ENCODE measurements around the gene MSMO1.
"Not testable (repeated sequence)": the region's sequence is repeated elsewhere in the genome, so short reads cannot be mapped to it uniquely, and the experiment has no call there.

The MSMO1 gene

DNA sequence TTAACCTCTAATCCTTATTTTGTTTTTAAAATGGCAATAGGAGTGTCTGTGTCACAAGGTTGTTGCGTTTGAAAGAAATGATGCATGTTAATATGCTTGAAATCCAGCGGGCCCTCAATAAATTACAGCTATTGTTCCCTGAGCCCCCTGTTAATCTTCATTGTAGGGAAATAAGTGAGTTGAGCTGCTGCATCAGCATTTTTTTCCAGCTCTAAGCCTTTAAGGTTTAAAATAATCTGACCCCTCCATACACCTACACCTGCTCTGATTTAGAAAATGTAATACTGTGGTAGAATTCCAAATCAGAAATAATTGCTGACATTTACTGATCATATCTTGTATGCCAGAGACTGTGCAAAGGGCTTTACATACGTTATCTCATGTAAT is 2.6 kb upstream of the MSMO1 start:
- no peak for DNase-seq (ENCODE audit: low read depth)

DNA sequence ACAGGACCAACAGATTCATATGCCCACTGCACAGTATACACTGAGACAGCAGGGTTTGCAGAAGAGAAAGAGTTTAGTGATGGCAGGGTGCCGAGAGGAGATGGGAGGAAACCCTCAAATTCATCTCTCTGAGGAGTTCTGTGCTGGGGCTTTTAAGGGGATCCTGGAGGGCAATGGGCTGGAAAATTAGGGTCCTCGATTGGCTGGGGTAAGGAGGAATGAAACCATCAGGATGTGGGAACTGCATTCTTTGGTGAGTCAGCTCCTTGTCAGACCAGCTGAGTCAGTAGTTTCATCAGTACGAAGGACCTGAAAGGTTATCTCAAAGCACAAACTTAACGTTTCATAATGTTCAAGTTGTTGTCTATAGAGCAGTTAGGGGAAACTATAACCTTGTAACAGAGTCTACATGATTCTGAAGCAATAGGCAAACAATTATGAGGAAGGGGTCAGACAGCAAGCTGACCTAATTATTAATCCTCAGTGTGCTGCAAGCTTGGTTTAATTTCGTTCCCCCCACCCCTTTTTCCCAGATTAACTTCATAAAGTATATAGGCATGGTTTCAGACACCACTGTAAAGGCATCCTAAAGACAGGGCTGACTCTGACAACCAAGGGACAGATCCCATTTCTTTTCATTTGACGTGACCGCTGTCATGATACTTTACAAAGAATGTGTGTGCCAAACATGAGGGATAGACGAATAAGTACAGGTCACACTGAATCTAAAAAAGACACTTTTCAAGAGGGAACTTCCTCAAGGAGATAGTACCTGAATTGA is 1.5 kb upstream of the MSMO1 start:
- DNase-seq (ENCODE audit: low read depth) = no peak

DNA sequence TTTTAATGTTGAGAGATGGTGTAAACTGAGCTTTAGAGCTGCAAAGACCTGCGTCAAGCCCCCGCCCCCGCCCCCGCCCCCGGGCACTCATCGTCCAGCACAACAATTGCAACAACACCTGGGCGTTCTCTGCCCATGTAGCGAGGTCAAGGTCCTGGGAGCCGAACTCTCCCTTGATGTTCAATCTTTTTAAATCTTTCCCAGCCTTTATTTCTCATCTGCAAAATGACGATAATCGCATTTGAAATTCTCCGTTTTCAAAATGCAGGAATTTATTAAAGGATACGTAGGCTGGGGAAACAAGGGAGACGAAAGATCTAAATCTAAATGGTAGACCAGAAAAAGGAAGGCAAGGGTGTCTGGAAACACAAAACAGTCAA is 648 bp upstream of the MSMO1 start:
- no peak for DNase-seq (ENCODE audit: low read depth)

DNA sequence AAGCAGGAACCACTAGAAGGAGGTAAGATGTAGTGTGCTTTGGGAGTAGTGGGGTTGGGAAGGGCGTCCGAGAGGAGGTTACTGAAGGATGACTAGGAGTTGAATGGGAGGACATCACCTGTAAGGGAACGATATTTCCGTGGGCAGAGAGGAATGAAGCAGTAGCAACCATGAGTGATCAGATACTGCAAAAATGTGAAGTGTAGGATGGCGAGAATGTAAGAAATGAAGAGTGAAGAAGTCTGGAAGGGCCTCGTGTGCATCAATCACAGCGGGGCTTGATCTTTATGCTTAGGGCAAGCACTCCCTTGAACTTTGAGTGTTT is 594 bp downstream of the MSMO1 start:
- no peak for DNase-seq (ENCODE audit: low read depth)

DNA sequence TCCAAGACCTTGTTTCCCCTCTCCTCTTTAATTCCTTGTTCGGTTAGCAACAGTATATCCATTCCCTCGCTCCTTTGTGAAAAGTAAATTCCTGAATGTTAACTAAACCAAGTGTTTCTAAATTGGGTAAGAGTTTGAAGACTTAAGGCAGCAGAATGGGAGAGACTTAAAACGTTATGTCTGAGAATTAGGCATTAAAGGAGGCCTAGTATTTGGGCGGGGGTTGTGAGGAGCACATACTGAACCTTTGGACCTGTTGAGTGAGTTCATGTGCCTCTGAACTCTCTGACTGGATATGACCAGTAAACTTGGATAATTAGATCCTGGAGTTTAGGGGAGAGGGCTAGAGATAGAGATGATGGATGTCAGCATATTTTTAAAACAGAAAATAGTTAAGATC is 1.2 kb downstream of the MSMO1 start:
- no peak for DNase-seq (ENCODE audit: low read depth)

DNA sequence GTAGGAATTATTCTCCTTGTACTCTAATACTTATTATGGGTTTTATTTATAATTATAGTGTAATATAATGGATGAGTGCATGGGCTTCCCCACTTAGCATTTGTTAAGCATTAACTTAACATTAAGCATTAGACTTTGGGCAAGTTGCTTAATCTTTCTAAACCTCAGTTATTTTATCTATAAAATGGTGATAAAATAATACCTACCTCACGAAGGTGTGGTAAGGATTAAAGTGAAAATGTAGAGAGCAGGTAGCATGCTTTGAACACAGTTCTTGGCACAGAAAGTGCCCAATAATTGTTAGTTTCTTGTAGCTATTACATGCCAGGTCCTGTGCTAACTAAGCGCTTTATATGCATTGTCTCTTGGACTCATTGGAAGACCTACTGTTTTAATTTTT is 2.6 kb downstream of the MSMO1 start:
- no peak for DNase-seq (ENCODE audit: low read depth)

DNA sequence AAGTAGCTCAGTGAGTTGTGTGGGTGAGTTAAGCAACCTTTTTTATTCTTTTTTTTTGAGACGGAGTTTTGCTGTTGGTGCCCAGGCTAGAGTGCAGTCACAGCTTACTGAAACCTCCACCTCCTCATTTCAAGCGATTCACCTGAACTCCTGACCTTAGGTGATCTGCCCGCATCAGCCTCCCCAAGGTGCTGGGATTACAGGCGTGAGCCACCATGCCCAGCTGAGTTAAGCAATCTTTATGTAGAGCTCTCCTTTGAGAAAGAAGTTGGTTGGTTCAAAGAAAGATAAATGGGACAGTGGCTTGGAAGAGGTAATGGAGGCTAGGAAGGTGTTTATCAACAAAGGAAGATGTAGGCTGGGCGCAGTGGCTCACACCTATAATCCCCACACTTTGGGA is 3.2 kb downstream of the MSMO1 start:
- DNase-seq (ENCODE audit: low read depth) = no peak

DNA sequence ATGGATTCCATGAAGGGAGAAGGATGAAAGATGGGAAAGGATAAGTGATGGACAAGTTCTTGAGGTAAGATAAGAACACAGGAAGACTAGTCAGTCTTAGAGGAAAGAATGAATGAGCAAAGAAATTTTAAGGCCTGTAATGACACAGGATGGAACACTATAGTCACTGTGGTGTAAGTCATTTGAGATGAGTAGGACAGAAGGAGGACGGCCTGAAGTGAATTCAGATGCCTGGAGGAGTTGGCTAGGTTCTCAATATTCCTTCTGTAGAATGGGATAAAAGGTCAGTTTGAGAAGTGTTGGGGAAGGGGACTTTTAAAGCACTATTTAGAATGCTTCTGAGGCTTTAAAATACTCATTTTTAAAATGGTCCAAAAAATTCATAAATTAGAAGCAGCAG is 3.9 kb downstream of the MSMO1 start:
- DNase-seq (ENCODE audit: low read depth) = no peak

DNA sequence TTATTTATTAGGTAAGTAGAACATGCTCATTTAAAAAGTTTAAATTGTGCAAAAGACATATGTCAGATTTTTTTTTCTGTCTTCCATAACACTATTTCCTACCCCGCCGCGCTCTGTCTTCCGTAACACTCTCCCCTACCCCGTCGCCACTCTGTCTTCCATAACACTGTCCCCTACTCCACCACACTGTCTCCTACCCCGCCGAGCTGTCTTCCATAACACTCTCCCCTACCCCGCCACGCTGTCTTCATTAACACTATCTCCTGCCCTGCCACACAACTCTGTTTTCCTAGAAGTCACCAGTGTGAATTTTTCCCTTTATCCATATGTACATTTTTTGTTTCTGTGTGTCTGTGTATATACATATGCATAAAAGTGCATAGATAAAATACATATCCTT is 4.4 kb downstream of the MSMO1 start:
- DNase-seq (ENCODE audit: low read depth) = no peak

DNA sequence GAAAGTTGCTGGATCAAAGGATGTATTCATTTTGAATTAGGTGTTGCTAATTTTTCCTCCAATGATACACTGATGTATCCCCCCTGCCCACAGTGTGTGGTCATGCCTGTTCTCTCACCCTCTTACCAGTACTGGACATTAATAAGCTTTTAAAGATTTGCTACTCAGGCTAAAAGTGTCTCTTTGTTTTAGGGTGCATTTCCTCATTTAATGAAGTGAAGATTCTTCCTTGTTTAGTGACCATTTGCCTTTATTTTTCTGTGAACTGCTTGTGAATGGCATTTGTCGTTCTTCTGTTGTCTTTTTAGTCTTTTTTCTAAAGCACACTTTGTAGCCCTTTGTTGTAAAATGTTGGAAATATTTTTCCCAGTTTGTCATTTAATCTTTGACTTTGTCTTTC is 5.0 kb downstream of the MSMO1 start:
- DNase-seq (ENCODE audit: low read depth) = no peak

DNA sequence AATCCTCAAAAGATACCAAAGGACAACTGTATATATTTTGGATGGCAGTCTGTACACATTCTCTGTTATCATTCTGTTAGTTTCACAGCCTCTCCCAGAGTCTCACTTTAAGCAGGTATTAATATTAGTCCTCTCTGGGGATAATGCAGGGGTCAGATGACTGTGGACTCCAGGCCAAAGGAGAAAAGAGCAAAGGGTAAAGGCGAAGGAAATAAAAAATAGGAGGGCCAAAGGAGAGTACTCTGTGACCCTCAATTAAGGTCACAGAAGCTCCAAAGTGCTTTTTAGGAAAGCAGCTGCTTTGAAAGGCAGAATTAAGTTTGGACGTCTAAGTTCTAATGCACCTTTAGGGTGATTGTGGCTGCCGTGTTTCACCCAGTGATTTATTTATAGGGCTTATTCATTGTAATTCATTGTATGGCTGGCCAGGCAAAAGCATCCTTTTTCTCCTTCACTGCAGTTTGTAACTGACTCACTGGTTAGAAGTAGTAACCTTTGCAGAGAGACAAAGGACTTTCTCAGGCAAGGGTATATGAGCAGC is 7.8 kb downstream of the MSMO1 start:
- no peak for DNase-seq (ENCODE audit: low read depth)

DNA sequence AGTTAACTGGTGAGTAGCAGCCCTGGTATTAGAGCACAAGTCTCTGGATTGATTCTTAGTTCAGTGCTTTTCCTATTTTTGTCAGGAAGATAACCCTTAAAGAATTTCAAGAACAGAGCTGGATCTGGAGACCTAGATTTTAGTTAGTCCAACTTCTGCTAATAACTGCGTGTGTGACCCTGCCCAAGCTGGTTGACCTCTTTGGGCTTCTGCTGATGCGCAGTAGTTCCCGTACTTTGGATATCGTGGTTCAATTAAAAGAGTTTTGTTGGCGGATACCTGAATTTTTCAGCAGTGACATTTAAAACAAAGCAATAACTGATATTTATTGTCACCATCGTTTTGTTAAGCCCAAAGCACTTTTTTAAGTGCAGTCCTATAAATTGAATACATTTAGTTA is 9.3 kb downstream of the MSMO1 start:
- DNase-seq (ENCODE audit: low read depth) = no peak

DNA sequence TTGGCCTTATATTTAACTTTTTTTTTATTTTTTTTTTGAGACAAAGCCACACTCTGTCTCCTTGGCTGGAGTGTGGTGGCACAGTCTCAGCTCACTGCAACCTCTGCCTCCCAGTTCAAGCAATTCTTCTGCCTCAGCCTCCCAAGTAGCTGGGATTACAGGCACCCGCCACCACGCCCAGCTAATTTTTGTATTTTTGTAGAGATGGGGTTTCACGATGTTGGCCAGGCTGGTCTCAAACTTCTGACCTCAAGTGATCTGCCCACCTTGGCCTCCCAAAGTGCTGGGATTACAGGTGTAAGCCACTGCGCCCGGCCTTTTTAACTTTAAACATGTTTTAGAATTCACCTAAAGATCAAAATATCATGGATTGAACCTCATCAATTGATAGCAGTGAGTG is 14.9 kb downstream of the MSMO1 start:
- DNase-seq (ENCODE audit: low read depth) = not testable (repeated sequence)

DNA sequence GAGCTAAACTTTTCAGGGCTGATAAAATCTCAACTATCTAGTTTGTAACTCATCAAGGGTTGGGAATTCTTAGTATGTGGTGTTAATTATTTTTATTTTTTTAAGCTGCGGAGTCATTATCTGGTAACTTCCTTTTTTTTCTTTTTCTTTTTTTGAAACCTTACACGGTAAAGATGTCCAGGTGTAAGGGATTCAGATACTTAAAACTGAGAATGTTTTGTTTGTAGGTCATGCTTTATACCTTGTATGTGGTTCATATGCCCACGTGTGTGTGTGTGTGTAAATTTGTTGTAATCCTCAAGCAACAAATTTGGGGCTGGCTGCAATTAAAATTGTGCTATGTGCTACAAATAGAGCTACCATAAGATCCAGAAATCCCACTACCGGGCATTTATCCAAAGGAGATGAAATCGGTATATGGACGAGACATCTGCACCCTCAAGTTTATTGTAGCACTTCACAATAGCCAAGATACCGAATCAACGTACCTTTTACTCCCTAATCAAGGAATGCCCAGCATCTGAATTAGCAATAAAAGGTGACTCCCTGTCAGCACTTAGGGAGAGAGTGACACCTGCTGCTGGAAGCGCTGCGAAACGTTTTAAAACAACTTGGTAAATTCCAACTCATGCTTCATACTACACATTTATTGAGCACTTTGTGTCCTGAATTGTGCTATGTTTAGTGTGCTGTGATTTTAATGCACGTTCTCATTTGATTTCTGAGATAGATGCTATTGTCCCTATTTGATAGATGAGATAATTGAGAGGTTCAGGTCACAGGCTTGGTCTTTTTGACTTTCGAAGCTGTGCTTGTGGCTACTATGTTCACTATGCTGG is 16.1 kb downstream of the MSMO1 start:
- no peak for DNase-seq (ENCODE audit: low read depth)

DNA sequence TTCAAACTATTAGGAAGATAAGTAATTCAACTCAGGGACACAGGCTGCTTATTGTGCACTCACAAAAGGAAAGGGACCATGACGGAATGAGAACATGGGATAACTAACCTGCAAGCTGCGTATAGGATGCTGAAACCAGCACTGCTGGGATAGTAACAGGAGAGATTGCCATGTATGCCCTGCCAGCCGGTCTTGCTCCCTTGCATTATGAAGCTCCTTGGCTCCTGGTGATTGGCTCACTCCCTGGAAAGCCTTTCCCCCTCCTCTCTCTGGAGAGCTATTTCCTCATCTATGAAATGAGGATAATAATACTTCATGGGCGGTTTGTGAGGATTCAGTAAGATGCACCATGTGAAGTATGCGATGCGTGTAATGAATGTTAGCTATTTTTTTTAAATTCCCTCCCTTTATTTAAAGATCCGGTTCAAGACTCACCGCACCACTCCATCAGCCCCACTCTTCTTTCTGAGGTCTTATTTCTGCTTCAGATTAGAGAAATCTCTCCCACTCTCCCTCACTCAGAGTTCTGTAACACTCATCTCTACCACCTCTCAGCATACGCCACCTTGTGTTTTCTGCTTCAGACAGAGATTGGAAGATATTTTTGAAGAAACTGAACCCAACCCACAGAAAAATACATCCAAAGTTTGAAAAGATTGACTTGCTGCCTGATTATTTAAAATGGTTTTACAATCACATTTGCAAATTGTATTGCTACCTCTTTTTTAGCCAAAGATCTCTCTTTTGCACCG is 18.4 kb downstream of the MSMO1 start:
- DNase-seq (ENCODE audit: low read depth) = no peak

DNA sequence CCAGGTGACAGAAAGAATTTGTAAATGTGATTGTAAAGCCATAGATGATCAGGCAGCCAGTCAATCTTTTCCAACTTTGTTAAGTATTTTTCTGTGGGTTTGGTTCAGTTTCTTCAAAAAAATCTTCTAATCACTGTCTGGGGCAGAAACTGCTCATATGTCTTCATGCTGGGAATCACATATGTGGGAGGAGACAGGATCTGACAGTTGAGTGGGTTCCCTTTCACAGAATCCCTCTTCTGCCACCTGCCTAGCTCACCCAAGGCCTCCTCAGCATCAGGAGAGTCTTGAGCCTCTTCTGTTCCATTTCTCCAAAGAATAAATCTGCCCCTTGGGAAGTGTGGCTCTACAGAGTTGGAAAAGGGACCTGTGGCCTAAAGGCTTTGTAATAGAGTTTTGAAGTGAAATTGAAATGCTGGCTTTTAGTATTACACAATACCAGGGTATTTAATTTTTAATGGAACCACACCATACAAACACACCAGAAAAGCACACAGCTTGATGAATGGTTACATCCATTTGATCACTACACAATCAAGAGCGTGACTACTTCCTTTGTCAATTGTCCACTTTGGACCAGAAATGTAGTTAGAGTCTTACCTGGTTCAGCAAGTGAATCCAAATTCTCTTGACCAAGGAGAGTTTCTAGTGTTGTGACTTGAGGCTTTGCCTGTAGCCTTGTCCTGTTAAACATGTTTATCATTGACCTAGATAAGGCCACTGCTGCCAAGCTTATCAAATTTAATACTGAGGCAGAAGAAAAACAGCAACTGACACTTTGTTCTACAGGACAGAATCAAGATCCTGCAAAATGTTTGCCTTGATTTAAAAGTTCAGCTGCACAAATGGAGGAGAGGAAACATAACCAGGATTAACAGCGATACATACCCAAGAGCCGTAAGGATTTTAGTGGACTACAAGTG is 20.4 kb downstream of the MSMO1 start:
- DNase-seq (ENCODE audit: low read depth) = no peak

DNA sequence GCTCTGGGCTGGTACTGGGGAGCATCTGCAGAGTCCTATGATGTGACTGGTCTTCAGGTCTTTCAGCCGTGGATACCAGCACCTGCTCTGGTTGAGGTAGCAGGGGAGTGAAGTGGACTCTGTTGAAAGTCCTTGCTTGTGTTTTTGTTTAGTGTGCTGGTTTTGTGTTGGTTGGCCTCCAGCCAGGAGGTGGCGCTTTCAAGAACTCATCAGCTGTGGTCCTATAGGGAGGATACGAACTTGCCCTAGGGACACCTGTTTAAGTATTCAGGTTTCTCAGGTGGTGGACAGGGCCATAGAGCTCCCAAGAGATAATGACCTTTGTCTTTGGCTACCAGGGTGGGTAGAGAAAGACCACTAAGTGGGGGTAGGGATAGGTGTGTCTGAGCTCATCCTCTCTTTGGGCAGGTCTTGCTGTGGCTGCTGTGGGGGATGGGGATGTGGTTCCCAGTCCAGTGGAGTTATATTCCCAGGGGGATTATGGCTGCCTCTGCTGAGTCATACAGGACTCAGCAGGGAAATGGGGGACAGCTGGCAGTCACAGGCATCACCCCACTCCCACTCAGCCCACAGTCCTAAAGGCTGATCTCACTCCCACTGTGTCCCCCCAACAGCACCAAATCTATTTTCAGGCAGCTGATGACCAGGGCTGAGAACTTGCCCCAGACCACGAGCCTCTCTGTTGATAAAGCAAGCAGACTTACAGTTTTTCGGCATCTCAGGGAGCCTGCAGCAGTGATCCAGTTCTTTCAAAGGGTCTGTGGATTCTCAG is 24.1 kb downstream of the MSMO1 start:
- no peak for DNase-seq (ENCODE audit: low read depth)

DNA sequence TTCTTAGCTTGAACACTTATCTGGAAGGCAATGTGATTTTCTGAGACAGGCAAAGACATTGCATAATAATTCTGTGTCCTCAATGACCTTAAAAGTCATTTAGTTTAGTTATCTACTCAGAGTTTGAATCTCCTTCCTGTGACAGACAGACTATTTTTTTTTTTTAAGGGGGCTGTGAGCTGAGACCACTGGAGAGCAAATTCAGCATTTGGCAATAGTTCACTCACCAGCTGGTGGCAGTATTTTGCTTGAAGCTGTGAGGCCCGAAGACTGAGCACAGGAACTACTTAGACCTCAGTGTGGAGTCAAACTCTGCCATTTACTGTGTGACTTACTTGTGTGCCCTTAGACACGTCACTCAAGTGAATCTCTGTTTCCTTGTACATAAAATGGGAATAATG is 28.4 kb downstream of the MSMO1 start:
- DNase-seq (ENCODE audit: low read depth) = no peak

DNA sequence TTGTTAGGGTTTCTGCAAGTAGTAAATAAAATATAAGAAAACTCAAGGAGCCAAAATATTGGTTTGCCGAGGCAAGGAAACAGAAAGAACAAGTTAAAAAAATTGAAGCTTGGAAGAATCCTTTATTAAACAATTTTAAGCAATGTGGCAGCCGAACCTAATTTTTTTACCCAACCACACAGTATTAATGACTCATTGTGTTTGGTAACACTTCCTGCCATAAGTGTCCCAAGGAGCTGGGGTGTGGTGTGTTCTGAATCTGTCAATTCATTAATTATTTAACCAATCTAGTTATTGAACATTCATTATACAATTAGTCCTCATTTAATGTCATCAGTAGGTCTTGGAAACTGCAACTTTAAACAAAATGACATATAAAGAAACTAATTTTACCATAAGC is 32.0 kb downstream of the MSMO1 start:
- DNase-seq (ENCODE audit: low read depth) = no peak

DNA sequence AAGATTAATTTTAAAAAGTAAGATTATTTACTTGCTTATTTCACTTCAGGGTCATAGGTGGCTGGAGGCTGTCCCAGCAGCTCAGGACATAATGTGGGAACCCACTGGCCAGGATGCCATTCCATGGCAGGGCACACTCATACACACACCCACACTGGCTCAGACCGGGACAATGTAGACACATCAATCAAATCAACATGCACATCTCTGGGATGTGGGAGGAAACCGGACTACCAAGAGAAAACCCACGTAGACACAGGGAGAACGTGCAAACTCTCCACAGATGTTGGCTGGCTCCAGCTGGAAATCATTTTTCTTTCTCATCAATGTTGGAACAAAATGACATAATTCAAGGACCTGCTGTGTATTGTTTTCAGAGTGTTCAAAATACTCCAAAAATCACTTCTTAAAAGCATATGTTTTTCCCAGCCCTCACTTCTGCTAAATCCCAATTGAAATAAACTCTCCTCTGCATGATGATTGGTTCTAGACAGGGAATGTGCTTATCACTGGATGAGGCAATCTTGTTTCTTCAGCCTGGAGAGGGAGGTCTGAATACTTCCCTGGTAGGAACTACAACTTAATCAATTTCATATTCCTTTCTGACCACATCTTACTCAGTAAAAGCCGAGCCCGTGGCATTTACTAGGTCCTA is 32.7 kb downstream of the MSMO1 start:
- no peak for DNase-seq (ENCODE audit: low read depth)

Data from T-helper 22 cell (primary cell).